ENCODE results near the gene MKRN3.
"Not testable (repeated sequence)": the region's sequence is repeated elsewhere in the genome, so short reads cannot be mapped to it uniquely, and the experiment has no call there.

The MKRN3 gene

DNA sequence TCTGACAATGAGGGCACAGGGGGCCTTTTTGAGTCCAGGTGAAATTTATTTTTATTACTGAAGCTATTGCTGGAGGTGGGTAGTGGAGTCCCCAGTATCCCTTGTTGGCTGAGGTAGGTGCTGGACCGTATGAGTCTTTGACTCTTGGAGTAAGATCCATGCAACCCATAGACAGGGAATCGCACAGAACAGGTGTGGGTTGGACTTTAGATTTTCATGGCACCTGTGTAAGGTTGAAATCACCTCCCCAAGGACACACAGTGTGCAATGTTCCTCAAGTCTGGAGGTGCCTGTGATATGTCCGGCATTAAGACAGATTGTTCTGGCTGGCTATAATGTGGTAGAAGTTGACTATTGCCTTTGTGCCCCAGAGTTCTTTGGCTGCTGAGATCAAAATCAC is 23.5 kb downstream of the MKRN3 start:
- DNase-seq (ENCODE audit: low read depth): no peak

- DNase-seq (ENCODE audit: low read depth): no peak
Observed at GRCh38 chr15:23594252-23594770, 28.8 kb downstream of the MKRN3 start.

- no peak for DNase-seq (ENCODE audit: low read depth)
Observed at GRCh38 chr15:23595368-23595767, 29.9 kb downstream of the MKRN3 start.

GRCh38 chr15:23596736-23597135 is 31.3 kb downstream of the MKRN3 start:
- no peak for DNase-seq (ENCODE audit: low read depth)

DNA sequence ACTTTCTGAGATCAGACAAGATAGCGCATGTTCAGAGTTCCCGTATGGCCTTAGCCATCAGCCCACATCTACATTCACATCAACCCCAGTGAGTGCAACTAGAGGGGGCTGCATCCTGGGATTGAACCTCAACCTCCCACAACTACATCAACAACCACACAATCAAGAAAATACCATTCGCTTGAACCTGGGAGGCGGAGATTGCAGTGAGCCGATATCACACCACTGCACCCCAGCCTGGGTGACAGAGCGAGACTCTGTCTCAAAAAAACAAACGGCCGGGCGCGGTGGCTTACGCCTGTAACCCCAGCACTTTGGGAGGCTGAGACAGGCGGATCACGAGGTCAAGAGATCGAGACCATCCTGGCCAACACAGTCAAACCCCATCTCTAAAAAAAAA is 31.8 kb downstream of the MKRN3 start:
- DNase-seq (ENCODE audit: low read depth): not testable (repeated sequence)

DNA sequence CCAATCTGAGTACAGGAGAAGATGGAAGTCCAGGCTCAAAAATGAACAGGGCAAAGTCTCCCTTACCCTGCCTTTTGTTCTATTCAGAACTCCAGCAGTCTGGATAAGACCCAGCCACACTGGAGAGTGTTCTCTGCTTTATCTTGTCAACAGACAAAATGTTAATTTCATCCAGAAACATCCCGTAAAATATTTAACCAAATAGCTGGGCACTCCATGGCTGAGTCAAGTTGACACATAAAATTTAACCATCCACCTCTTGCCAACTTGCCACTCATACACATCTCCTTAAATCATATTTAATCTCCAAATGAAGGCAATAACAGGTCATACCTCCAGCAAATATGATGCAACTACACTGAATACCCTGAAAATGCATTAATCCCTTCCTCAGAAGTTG is 33.6 kb downstream of the MKRN3 start:
- DNase-seq (ENCODE audit: low read depth): no peak

DNA sequence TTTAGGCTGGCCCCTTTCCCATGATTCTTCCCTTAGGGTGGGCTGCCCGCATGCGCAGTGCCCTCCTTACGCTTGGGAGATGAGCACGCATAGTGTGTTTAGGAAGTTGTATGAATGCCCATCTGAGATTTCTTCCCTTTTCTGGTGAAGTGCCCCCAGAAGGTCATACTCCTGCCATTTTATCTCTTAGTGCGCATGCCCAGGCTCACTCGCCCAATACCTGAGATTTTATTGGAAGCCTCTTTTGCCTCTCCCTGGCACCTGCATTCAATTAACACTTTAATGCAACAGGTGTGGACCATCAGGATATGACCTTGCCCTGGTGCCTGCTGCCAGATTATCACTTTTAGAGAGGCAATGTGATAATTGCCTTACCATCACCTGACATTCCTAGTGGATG is 36.6 kb downstream of the MKRN3 start:
- no peak for DNase-seq (ENCODE audit: low read depth)

- DNase-seq (ENCODE audit: low read depth): no peak
Observed at GRCh38 chr15:23606226-23606625, 40.8 kb downstream of the MKRN3 start.

- no peak for DNase-seq (ENCODE audit: low read depth)
Observed at GRCh38 chr15:23616536-23616935, 51.1 kb downstream of the MKRN3 start.
